G401.6 (cell line): Measurements from ENCODE around the gene ANO2.
"Not testable (repeated sequence)": the region's sequence is repeated elsewhere in the genome, so short reads cannot be mapped to it uniquely, and the experiment has no call there.

Experiments
- FAIRE-seq: peaks from 2 replicates; lab custom pipeline; 2012; peaks lifted over from hg19 to GRCh38; lab: Jason Lieb, UNC

ANO2 gene

DNA sequence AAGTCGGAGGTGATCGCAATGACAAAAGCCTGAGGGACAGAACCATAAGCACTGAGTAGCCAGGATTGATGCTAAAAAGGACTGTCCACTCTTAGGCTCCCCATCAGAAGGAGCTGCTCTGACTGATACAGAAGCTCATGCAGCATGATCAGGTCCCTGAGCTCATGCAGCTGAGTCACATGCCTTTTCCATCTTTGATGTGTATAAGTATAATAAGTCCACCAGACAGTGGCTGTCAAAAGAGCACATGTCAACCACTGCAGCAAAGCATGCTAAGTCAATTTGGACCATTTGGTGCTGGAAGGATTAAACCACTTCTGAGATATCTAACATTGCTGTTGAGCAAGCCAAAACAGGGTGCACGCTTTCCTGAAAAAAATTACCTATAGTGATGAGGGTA is 369.1 kb downstream of the ANO2 start:
- no peak for FAIRE-seq

GRCh38 chr12:5575232-5575631 is 369.8 kb downstream of the ANO2 start:
- no peak for FAIRE-seq

DNA sequence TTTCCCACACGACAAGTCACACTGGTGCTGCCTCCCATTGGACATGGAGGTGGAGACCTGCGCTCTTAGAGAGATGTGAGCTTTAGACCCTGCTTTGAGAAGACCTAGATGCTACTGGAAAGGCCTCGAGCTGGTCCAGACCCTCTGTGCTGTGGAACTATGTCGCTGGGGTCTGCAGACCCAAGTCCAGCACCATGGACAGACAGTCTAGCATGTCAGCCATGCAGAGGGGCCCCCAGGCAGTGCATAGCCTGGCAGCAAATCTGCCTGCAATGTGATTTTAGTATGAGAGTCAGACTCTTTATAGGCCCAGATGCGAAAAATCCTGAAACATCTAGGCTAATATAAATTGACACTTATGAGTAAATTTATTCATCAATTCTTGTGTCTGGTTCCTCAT is 371.7 kb downstream of the ANO2 start:
- FAIRE-seq = no peak

- no peak for FAIRE-seq
Observed at GRCh38 chr12:5571115-5571514, 373.9 kb downstream of the ANO2 start.

GRCh38 chr12:5570416-5570815 is 374.6 kb downstream of the ANO2 start:
- no peak for FAIRE-seq

GRCh38 chr12:5568325-5568981 is 376.6 kb downstream of the ANO2 start:
- no peak for FAIRE-seq

DNA sequence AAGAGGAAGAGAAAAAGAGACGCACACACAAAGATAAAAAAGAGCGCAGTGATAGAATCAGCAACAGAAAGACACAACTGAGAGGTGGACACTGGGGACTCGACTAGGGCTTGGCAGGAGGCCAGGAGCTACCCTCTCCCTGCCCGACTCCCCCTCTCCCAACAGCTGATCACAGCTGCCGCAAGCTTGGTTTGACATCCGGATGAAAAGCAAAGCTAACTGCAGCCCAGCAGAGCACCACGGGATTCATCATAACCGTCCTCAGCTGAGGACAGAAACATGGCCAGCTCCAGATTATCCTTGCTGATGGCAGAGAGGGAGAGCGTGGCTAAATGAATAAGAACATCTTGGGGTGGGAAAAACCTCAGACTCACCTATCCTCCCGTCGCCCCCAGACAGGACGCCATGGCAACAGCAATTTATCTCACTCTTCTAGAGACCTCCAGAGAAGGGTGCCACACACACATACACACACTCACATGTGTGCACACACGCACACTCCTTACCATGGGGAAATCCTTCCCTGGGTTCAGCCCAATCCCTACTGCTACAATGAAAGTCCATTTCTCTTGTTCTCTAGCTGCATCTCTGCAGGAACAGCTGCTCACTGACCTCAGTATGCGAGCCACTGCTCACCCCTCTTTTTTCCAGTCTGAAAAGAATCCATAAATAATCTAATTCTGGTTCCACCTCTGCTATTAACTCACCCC is 377.9 kb downstream of the ANO2 start:
- FAIRE-seq = no peak

DNA sequence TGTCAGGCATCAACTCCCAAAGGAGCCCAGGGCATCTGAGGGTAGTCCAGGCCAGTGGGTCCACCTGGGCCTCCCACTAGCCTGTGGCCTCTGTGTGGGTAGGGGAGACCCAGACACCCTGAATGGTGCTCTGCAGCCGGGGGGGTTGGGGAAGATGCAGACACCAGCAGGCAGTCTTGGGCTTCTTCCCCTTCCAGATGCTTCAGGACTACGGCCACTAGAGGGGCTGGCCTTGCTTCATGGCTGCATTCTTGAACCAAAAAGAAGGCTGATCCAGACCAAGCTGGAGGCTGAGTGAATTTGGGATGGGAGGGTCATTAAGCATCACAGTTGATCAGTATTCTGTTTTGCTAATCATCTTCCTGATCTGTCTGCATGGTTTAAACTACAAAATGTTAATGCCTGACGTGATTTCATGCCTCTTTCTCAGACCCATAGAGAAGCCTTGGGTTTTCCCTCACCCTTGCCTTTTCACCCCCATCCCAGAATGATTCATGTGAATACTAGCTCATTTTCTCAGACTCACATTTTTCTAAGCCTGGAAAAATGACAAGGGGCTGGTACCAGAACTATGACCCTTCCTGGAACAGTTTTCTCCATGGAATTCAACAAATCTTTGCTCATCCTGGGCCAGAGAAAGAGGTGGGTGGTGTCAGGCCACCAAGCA is 379.0 kb downstream of the ANO2 start:
- no peak for FAIRE-seq

DNA sequence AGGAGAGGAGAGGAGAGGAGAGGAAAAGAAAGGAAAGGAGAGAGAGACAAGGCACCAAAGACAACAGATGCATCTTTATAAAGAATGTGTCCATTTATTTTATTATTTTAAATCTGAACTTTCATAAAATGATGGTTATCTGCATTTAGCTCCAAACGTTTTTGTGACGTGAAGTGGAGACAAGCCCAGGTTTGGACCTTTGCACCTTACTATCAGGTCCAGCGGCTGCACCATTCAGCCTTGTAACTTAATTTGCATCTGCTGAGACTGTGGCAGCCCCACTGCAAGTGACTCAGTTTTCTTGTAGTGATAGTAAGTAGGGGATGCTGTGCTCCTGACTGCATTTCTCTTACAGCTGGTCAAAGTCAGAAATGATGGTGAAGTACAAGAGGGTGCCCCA is 382.5 kb downstream of the ANO2 start:
- FAIRE-seq = no peak

- no peak for FAIRE-seq
Observed at GRCh38 chr12:5561846-5562245, 383.2 kb downstream of the ANO2 start.

DNA sequence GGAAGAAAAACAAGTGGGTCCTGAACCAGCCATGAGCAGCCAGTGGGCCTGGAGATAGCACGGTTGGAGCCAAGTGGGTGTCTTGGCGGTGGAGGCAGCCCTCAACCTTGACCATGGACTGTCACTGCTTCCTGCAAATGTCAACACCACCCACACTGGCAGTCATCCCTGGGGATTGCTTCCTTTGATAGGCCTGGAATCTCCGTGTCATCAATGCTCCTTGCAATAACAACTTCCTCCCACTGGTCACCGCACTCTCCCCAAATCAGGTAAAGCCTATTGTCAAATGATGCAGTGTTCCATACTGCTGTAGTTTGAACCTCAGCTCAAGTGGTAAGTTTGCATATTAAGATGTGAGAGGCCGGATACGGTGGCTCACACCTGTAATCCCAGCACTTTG is 384.0 kb downstream of the ANO2 start:
- no peak for FAIRE-seq

- no peak for FAIRE-seq
Observed at GRCh38 chr12:5560265-5560664, 384.8 kb downstream of the ANO2 start.

- FAIRE-seq = no peak
Observed at GRCh38 chr12:5557906-5558305, 387.2 kb downstream of the ANO2 start.

DNA sequence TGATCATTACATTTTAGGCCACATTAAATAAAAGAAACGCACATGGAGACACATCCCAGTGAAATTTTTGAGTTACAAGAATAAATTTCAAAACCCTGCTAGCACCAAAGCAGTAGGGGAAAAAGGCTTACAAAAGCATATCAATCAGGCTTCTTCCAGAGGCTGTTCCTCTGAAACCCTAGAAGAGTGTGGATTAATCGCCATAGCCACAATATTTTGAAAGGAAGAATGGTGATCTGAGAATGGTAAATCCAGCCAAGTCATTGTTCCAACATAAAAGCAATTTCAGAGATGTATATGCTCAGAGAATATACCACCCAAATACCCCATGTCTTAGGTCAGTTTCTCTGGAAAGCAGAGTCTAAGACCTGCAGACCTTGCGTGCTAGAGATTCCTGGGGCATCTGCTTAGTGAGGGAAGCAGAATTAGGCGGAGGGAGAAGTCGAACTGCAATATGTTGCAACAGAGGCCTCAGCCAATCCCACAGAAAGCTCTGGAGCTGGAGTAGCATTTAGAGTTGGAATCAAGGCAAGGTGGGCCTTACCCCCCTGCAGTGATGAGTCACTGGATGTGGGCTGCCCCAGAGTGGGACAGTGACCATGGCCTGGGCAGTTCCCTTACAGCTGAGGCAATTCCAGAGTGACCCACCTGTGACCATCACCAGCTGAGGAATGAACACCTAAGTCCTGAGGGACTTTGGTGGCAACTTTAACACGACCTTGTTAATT is 387.9 kb downstream of the ANO2 start:
- FAIRE-seq = no peak

DNA sequence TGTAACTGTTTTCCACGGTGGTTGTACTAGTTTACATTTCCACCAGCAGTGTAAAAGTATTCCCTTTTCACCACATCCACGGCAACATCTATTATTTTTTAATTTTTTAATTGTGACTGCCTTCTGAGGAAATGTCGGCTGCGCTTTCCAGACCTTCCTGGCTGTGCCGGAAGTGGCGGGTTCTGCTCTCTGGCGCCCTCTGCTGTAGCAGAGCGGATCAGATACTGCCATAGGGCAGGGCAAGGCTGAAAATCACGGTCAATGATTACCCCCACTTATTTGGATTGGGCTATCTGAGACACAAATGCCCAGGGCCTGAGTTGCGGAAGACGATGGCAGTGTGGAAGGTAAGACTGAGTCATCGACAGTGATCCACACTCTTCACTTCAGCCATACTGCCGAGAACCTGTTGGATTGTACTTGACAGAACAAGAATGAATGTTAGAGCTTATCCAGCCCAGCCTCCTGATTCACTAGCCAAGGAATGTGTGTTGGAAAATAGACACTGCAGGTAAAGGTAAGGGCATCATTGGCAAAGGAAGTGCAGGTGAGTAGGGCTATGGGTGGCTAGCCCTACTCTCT is 388.9 kb downstream of the ANO2 start:
- FAIRE-seq = no peak

DNA sequence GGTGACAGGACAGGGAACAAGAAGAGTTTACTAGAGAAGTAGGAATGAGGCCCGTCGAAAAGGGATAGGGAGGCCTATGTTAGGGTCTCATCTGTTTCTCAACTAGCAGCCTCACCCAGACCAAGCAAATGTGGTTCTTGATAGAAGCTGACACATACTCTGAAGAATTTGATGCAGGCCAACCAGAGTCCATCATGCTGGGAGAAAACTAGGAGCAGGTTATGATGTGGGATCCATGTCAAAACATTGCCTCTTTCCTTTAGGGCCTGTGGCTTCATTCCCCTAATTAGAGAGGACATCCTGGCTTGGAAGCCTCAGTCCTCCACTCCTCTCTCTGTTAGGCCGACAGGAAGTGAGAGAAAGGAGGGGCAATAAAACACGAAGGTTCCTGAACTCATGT is 390.3 kb downstream of the ANO2 start:
- FAIRE-seq = no peak

- FAIRE-seq = no peak
Observed at GRCh38 chr12:5549011-5549410, 396.0 kb downstream of the ANO2 start.

DNA sequence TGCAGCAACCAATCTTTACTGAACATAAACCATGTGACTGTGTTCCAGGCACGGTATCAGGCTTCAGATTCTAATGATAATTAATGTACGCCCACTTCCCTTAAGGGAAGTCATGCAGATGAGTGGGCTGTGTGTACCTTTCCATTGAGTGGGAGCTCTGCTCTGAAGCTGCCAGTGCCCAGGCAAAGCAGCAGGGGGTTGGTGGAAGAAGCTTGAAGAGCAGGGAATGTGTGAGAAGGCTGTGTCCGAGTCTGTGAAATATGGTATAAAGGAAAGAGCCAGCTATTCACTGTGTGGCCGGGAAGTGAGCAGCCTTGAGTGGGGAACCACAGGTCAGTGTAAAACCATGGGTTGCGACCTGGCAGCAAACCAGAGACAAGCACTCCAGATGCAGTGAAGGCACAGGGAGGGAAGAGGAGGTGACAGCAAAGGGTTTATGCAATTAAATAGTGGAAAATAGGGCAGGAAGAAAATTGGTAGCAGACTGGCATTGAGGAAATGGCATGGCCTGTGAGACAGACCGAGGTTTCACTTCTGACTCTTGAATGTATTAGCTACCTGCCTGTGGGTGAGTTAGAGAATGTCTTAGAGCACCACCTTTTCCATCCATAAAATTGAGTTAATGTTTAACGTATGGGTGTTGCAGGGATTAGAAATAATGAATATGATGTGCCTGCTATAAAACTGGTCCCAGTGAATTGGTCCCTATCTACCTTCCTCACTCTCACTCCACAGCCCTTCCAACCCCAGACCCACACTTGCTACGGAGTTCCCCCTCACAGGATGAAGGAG is 396.7 kb downstream of the ANO2 start:
- FAIRE-seq = no peak

GRCh38 chr12:5546616-5547015 is 398.4 kb downstream of the ANO2 start:
- FAIRE-seq = no peak

- FAIRE-seq = no peak
Observed at GRCh38 chr12:5537771-5538170, 407.3 kb downstream of the ANO2 start.

DNA sequence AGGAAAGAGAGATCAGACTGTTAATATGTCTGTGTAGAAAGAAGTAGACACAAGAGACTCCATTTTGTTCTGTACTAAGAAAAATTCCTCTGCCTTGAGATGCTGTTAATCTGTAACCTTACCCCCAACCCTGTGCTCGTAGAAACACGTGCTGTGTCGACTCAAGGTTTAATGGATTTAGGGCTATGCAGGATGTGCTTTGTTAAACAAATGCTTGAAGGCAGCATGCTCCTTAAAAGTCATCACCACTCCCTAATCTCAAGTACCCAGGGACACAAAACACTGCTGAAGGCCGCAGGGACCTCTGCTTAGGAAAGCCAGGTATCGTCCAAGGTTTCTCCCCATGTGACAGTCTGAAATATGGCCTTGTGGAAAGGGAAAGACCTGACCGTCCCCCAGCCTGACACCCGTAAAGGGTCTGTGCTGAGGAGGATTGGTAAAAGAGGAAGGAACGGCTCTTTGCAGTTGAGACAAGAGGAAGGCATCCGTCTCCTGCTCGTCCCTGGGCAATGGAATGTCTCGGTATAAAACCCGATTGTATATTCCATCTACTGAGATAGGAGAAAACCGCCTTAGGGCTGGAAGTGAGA is 407.9 kb downstream of the ANO2 start:
- FAIRE-seq = not testable (repeated sequence)
